BJ (cell line): ENCODE results near the gene RTL5. TPM values are rescaled to one million over a fixed set of nuclear protein-coding genes. Genes with fewer than 3 reads are reported as not detected.

ENCODE experiments used
- CTCF ChIA-PET: fragments of 350-600 bp; formaldehyde crosslinking; extraction: SDS; loops from one replicate; lab custom pipeline; 2021; ENCODE audit warnings: antibody characterized with exemption, inconsistent platforms; lab: Yijun Ruan, JAX
- POLR2A ChIA-PET: fragments of 300-600 bp; sonication (Branson Sonifier 250); formaldehyde crosslinking; extraction: SDS; loops from one replicate; lab custom pipeline; 2021; ENCODE audit warnings: antibody characterized with exemption; lab: Charles Lee
- DNase-seq: peaks from one replicate; pipeline ENCODE4 v3.0.0-alpha.2; 2011; ENCODE audit warnings: low read depth
- H3K27me3 ChIP-seq: 2 replicates; pipeline ENCODE4 v1.6.0; 2011; ENCODE audit warnings: low read length; ENCODE audit not compliant: control insufficient read depth, insufficient read depth
- H3K36me3 ChIP-seq: 2 replicates; pipeline ENCODE4 v1.5.1; 2011; ENCODE audit warnings: low read length; ENCODE audit not compliant: control insufficient read depth, insufficient read depth
- H3K4me3 ChIP-seq: 2 replicates; pipeline ENCODE4 v1.5.1; 2011; ENCODE audit warnings: low read depth, mild to moderate bottlenecking, control low read depth, low read length
- CTCF ChIP-seq: IDR thresholded peaks from 2 replicates; pipeline ENCODE4 v1.5.1; 2011; ENCODE audit warnings: low read depth, mild to moderate bottlenecking, control low read depth, inconsistent platforms, low read length, moderate library complexity; ENCODE audit not compliant: insufficient read depth
- polyA plus RNA-seq: library from polyadenylated mRNA; depleted of rRNA; stranded (reverse); fragments of >200 nt; gene quantifications from 2 replicates; pipeline ENCODE4 v1.2.3, GENCODE V29; 2011

RTL5 gene
- polyA plus RNA-seq, 1 experiment = 1.5 TPM

GRCh38 chrX:72126048-72126415, 5.7 kb downstream of the RTL5 start:
- DNase-seq = no peak
- no peak for TF ChIP-seq CTCF
- Histone ChIP-seq H3K27me3 (no peaks in the 10 kb centered on the region), H3K36me3 (no peaks in the 10 kb centered on the region), H3K4me3 (no peak overlapping the region)
- ChIA-PET CTCF (interaction anchor here (1.1 to 4.8 kb wide), 12 partner anchors 11 to 129 kb away, joined by 3 to 42 read pairs (median 5); no protein-coding TSS in a partner anchor), POLR2A (no interaction called here)

GRCh38 chrX:72125331-72126047, 6.2 kb downstream of the RTL5 start:
- ChIA-PET CTCF (interaction anchor here (0.8 to 4.8 kb wide), 9 partner anchors 10 to 133 kb away, joined by 3 to 42 read pairs (median 5); no protein-coding TSS in a partner anchor), POLR2A (no interaction called here)
- no peak for DNase-seq
- no peaks in the 10 kb centered on the region for H3K27me3 ChIP-seq
- no peak for TF ChIP-seq CTCF
- no peaks in the 10 kb centered on the region for H3K36me3 ChIP-seq
- H3K4me3 ChIP-seq = no peak overlapping the region

GRCh38 chrX:72124540-72125201, 7.0 kb downstream of the RTL5 start:
- no peak overlapping the region for H3K4me3 ChIP-seq
- no peaks in the 10 kb centered on the region for H3K27me3 ChIP-seq
- ChIA-PET POLR2A (no interaction called here), CTCF (interaction anchor here (0.8 to 4.8 kb wide), 4 partner anchors 98 to 132 kb away, joined by 3 to 42 read pairs (median 10); no protein-coding TSS in a partner anchor)
- TF ChIP-seq CTCF = no peak
- DNase-seq = no peak
- H3K36me3 ChIP-seq = no peaks in the 10 kb centered on the region

- CTCF ChIA-PET = interaction anchor here (4.8 kb wide), 1 partner anchor 97 kb away, joined by 17 read pairs; no protein-coding TSS in a partner anchor
- TF ChIP-seq CTCF = no peak
- no peak for DNase-seq
- POLR2A ChIA-PET = no interaction called here
- Histone ChIP-seq H3K27me3 (no peaks in the 10 kb centered on the region), H3K36me3 (no peaks in the 10 kb centered on the region), H3K4me3 (no peak overlapping the region)
Observed at GRCh38 chrX:72123471-72124185, 8.1 kb downstream of the RTL5 start.
